T-cell (primary cell): Measurements from ENCODE around the gene ILDR1. TPM values are rescaled to one million over a fixed set of nuclear protein-coding genes. Genes with fewer than 3 reads are reported as not detected.

Experiments used
- ATAC-seq, 4 experiments: fragments of 200-7000 bp in 3 of 4; fragments of 150-1000 bp in 1 of 4; cut with Tn5 transposase; replicated peaks in 1 of 4; 1 replicate in 3 of 4; 2 replicates in 1 of 4; pipeline ENCODE4 v1.10.0; 2021; ENCODE audit warnings: moderate library complexity in 3 of 4, mild to moderate bottlenecking in 2 of 4, moderate number of reproducible peaks in 1 of 4
- CTCF ChIA-PET, 2 donors: fragments of 300-600 bp; sonication (Branson Sonifier 250); formaldehyde crosslinking; loops; one replicate each; lab custom pipeline; 2022; ENCODE audit warnings: antibody characterized with exemption in 2 of 2; lab: Charles Lee
- POLR2A ChIA-PET, 2 donors: fragments of 300-600 bp; sonication (Branson Sonifier 250); formaldehyde crosslinking; loops; one replicate each; lab custom pipeline; 2022; ENCODE audit warnings: antibody characterized with exemption in 2 of 2; lab: Charles Lee
- DNase-seq, 35 experiments: peaks; one replicate each; pipeline versions ENCODE4 v3.0.0 to v3.0.0-alpha.2; 2013 to 2023
- H3K27ac ChIP-seq: one replicate; pipeline ENCODE4 v1.5.1; 2013; ENCODE audit warnings: low read length
- H3K27me3 ChIP-seq, 2 experiments: replicated peaks in 1 of 2; 1 replicate in 1 of 2; 2 replicates in 1 of 2; pipeline versions ENCODE4 v1.6.1 to v1.7.0; 2013; ENCODE audit warnings: low read length in 1 of 2, mixed read lengths in 1 of 2; ENCODE audit not compliant: control insufficient read depth in 2 of 2, insufficient read depth in 2 of 2; ENCODE audit errors: extremely low read depth in 1 of 2
- H3K36me3 ChIP-seq, 2 donors: 1 replicate in 1 of 2; 2 replicates in 1 of 2; pipeline versions ENCODE4 v1.6.1 to v1.7.0; 2013; ENCODE audit warnings: low read length in 1 of 2; ENCODE audit not compliant: control insufficient read depth in 2 of 2, insufficient read depth in 1 of 2; ENCODE audit errors: extremely low read depth in 1 of 2
- H3K4me1 ChIP-seq, 2 experiments: 1 replicate in 1 of 2; 2 replicates in 1 of 2; pipeline versions ENCODE4 v1.6.1 to v1.7.0; 2013; ENCODE audit warnings: low read length in 2 of 2, mixed read lengths in 1 of 2; ENCODE audit not compliant: insufficient read depth in 2 of 2, control insufficient read depth in 1 of 2; ENCODE audit errors: extremely low read depth in 1 of 2
- H3K4me3 ChIP-seq, 2 donors: 1 replicate in 1 of 2; 2 replicates in 1 of 2; pipeline versions ENCODE4 v1.5.1 to v1.7.0; 2013; ENCODE audit warnings: mild to moderate bottlenecking in 2 of 2, low read length in 1 of 2, moderate library complexity in 1 of 2; ENCODE audit not compliant: control insufficient read depth in 1 of 2; ENCODE audit errors: extremely low read depth in 1 of 2
- H3K9me3 ChIP-seq: 2 replicates; pipeline ENCODE4 v1.7.0; 2013
- H3K27ac Mint-ChIP-seq, 2 donors: one replicate each; pipeline ENCODE4 v1.8.0; 2020 to 2021; ENCODE audit warnings: mild to moderate bottlenecking in 2 of 2, mixed read lengths in 2 of 2
- H3K27me3 Mint-ChIP-seq, 2 donors: one replicate each; pipeline ENCODE4 v1.8.0; 2021 to 2022; ENCODE audit warnings: mixed read lengths in 2 of 2
- H3K36me3 Mint-ChIP-seq: one replicate; pipeline ENCODE4 v1.8.0; 2021; ENCODE audit warnings: mixed read lengths
- H3K4me1 Mint-ChIP-seq, 3 donors: one replicate each; pipeline ENCODE4 v1.8.0; 2020 to 2022; ENCODE audit warnings: mixed read lengths in 3 of 3, mild to moderate bottlenecking in 1 of 3
- H3K4me3 Mint-ChIP-seq, 3 donors: one replicate each; pipeline ENCODE4 v1.8.0; 2020 to 2022; ENCODE audit warnings: mild to moderate bottlenecking in 3 of 3, mixed read lengths in 3 of 3, moderate library complexity in 3 of 3
- H3K9me3 Mint-ChIP-seq, 3 donors: one replicate each; pipeline ENCODE4 v1.8.0; 2020 to 2022; ENCODE audit warnings: mixed read lengths in 3 of 3
- WGBS: methylation state at CpG from one replicate; pipeline ENCODE4 v1.1.5; 2013; ENCODE audit warnings: missing lambda C conversion rate; ENCODE audit not compliant: insufficient coverage; 5-methylcytosine and 5-hydroxymethylcytosine counted together
- total RNA-seq, 35 experiments: library from RNA in 6 of 35; stranded (reverse) in 6 of 35; fragments of 120-200 nt in 1 of 35; gene quantifications; one replicate each; pipeline versions ENCODE4 v1.2.1 to v1.2.4 and lab custom pipeline; 2013 to 2026

The ILDR1 gene
- total RNA-seq, 5 donors from 2014 or later (not counting 1 experiment from before 2014, with no cell fraction given): 0.16 TPM; not detected in 3

- H3K4me1 ChIP-seq: no peaks in the 10 kb centered on the region
- ChIA-PET CTCF (no interaction called here), POLR2A (no interaction called here)
Observed at GRCh38 chr3:121974601-121975111, 47.4 kb downstream of the ILDR1 start.

GRCh38 chr3:121970047-121970446 is 52.0 kb downstream of the ILDR1 start:
- no peaks in the 10 kb centered on the region for H3K4me1 Mint-ChIP-seq
- POLR2A ChIA-PET: no interaction called here
- H3K27me3 Mint-ChIP-seq: peaks cover 0 to 5% of the 10 kb centered on the region in 2 donors
- no peaks in the 10 kb centered on the region for H3K36me3 Mint-ChIP-seq
- H3K27me3 ChIP-seq: no peaks in the 10 kb centered on the region
- H3K4me3 ChIP-seq: no peak overlapping the region
- no peak overlapping the region for H3K4me3 Mint-ChIP-seq
- no peak for DNase-seq
- H3K9me3 Mint-ChIP-seq: peaks cover 0 to 8% (median 5%) of the 10 kb centered on the region in 3 donors
- H3K36me3 ChIP-seq: no peaks in the 10 kb centered on the region
- no peak overlapping the region for H3K27ac Mint-ChIP-seq
- no peak overlapping the region for H3K27ac ChIP-seq
- no peaks in the 10 kb centered on the region for H3K9me3 ChIP-seq
- WGBS: no CpG with 5 or more reads among the region's 1 CpG
- H3K4me1 ChIP-seq: no peaks in the 10 kb centered on the region
- ATAC-seq: no peak
- CTCF ChIA-PET: no interaction called here

More at GRCh38 chr3:121974601-121975111, 47.4 kb downstream of the ILDR1 start:
- Histone ChIP-seq H3K27me3 (no peaks in the 10 kb centered on the region), H3K9me3 (no peaks in the 10 kb centered on the region), H3K4me3 (no peak overlapping the region), H3K27ac (no peak overlapping the region), H3K36me3 (no peaks in the 10 kb centered on the region)
- peaks cover 6 to 17% (median 6%) of the 10 kb centered on the region in 3 donors for H3K9me3 Mint-ChIP-seq
- no peak overlapping the region for H3K4me3 Mint-ChIP-seq
- DNase-seq: no peak
- ATAC-seq: no peak
- 60% methylated on average over 1 of the region's 2 CpGs for WGBS
- no peaks in the 10 kb centered on the region for H3K27me3 Mint-ChIP-seq
- H3K36me3 Mint-ChIP-seq: no peaks in the 10 kb centered on the region
- H3K4me1 Mint-ChIP-seq: no peaks in the 10 kb centered on the region
- H3K27ac Mint-ChIP-seq: no peak overlapping the region

GRCh38 chr3:121969631-121970030 is 52.4 kb downstream of the ILDR1 start:
- Mint-ChIP-seq H3K4me1 (no peaks in the 10 kb centered on the region), H3K27ac (no peak overlapping the region), H3K27me3 (peaks cover 0 to 5% of the 10 kb centered on the region in 2 donors), H3K4me3 (no peak overlapping the region), H3K9me3 (peaks cover 0 to 8% (median under 1%) of the 10 kb centered on the region in 3 donors), H3K36me3 (no peaks in the 10 kb centered on the region)
- POLR2A ChIA-PET: no interaction called here
- no peak for DNase-seq
- no peak overlapping the region for H3K4me3 ChIP-seq
- no peaks in the 10 kb centered on the region for H3K27me3 ChIP-seq
- H3K36me3 ChIP-seq: no peaks in the 10 kb centered on the region
- no peaks in the 10 kb centered on the region for H3K4me1 ChIP-seq
- H3K9me3 ChIP-seq: no peaks in the 10 kb centered on the region
- ATAC-seq: no peak
- CTCF ChIA-PET: no interaction called here
- 40% methylated on average over 1 of the region's 2 CpGs for WGBS
- H3K27ac ChIP-seq: no peak overlapping the region

- WGBS: 57% methylated on average over 1 of the region's 1 CpG
- Histone ChIP-seq H3K27me3 (peaks cover 0 to 11% of the 10 kb centered on the region in 2 experiments), H3K4me3 (no peak overlapping the region), H3K27ac (no peak overlapping the region), H3K4me1 (no peaks in the 10 kb centered on the region), H3K36me3 (no peaks in the 10 kb centered on the region), H3K9me3 (no peaks in the 10 kb centered on the region)
- H3K4me1 Mint-ChIP-seq: no peaks in the 10 kb centered on the region
- ChIA-PET CTCF (no interaction called here), POLR2A (no interaction called here)
- no peak overlapping the region for H3K27ac Mint-ChIP-seq
- DNase-seq (no peak), ATAC-seq (no peak)
- peaks cover 0 to 8% of the 10 kb centered on the region in 2 donors for H3K27me3 Mint-ChIP-seq
- no peaks in the 10 kb centered on the region for H3K36me3 Mint-ChIP-seq
- peaks cover 0 to 17% (median 13%) of the 10 kb centered on the region in 3 donors for H3K9me3 Mint-ChIP-seq
- H3K4me3 Mint-ChIP-seq: no peak overlapping the region
Observed at GRCh38 chr3:121963608-121964007, 58.4 kb downstream of the ILDR1 start.

- no peak overlapping the region for H3K27ac Mint-ChIP-seq
Observed at GRCh38 chr3:121962443-121962842, 59.6 kb downstream of the ILDR1 start.

GRCh38 chr3:121961283-121961682 is 60.8 kb downstream of the ILDR1 start:
- H3K27me3 ChIP-seq: peaks cover 0 to 11% of the 10 kb centered on the region in 2 experiments
- CTCF ChIA-PET: no interaction called here
- no peak overlapping the region for H3K4me3 ChIP-seq
- POLR2A ChIA-PET: no interaction called here
- no peaks in the 10 kb centered on the region for H3K9me3 ChIP-seq
- Mint-ChIP-seq H3K36me3 (no peaks in the 10 kb centered on the region), H3K27me3 (peaks cover 0 to 11% of the 10 kb centered on the region in 2 donors), H3K9me3 (peaks cover 0 to 22% (median 13%) of the 10 kb centered on the region in 3 donors), H3K4me3 (no peak overlapping the region), H3K4me1 (no peaks in the 10 kb centered on the region), H3K27ac (no peak overlapping the region)
- H3K27ac ChIP-seq: no peak overlapping the region
- H3K4me1 ChIP-seq: no peaks in the 10 kb centered on the region
- DNase-seq (no peak), ATAC-seq (no peak)
- no peaks in the 10 kb centered on the region for H3K36me3 ChIP-seq

More at GRCh38 chr3:121962443-121962842, 59.6 kb downstream of the ILDR1 start:
- H3K36me3 ChIP-seq: no peaks in the 10 kb centered on the region
- no peaks in the 10 kb centered on the region for H3K9me3 ChIP-seq
- peaks cover 0 to 23% (median 13%) of the 10 kb centered on the region in 3 donors for H3K9me3 Mint-ChIP-seq
- DNase-seq: no peak
- peaks cover 0 to 8% of the 10 kb centered on the region in 2 donors for H3K27me3 Mint-ChIP-seq
- no peaks in the 10 kb centered on the region for H3K4me1 ChIP-seq
- H3K27ac ChIP-seq: no peak overlapping the region
- H3K4me3 ChIP-seq: no peak overlapping the region
- H3K27me3 ChIP-seq: peaks cover 0 to 11% of the 10 kb centered on the region in 2 experiments
- CTCF ChIA-PET: no interaction called here
- no peaks in the 10 kb centered on the region for H3K4me1 Mint-ChIP-seq
- H3K36me3 Mint-ChIP-seq: no peaks in the 10 kb centered on the region
- ATAC-seq: no peak
- no peak overlapping the region for H3K4me3 Mint-ChIP-seq
- POLR2A ChIA-PET: no interaction called here
